Keratinocyte (primary cell): ENCODE results near the gene NOTUM. TPM values are rescaled to one million over a fixed set of nuclear protein-coding genes. Genes with fewer than 3 reads are reported as not detected.

Experiments
- DNase-seq: peaks from one replicate; pipeline ENCODE4 v3.0.0-alpha.2; 2011; ENCODE audit warnings: low read depth, missing footprints, low spot score
- FAIRE-seq: peaks from 2 replicates; lab custom pipeline; 2011; peaks lifted over from hg19 to GRCh38; lab: Jason Lieb, UNC
- H2AFZ ChIP-seq: 2 replicates; pipeline ENCODE4 v1.6.0; 2012; ENCODE audit warnings: low read length, control low read depth, inconsistent platforms; ENCODE audit not compliant: control insufficient read depth
- H3K27ac ChIP-seq: 2 replicates; pipeline ENCODE4 v1.5.1; 2011; ENCODE audit warnings: low read length; ENCODE audit not compliant: control insufficient read depth, insufficient read depth
- H3K27me3 ChIP-seq: 3 replicates; pipeline ENCODE4 v1.6.0; 2011; ENCODE audit warnings: low read length; ENCODE audit not compliant: control insufficient read depth, insufficient read depth; ENCODE audit errors: extremely low read depth
- H3K36me3 ChIP-seq, 2 experiments: 2 replicates in 1 of 2; 3 replicates in 1 of 2; pipeline ENCODE4 v1.5.1; 2011; ENCODE audit warnings: low read length in 2 of 2, mild to moderate bottlenecking in 1 of 2; ENCODE audit not compliant: control insufficient read depth in 2 of 2, insufficient read depth in 2 of 2; ENCODE audit errors: extremely low read depth in 1 of 2
- H3K4me1 ChIP-seq: 3 replicates; pipeline ENCODE4 v1.5.1; 2011; ENCODE audit warnings: low read length; ENCODE audit not compliant: control insufficient read depth, insufficient read depth; ENCODE audit errors: extremely low read depth
- H3K4me2 ChIP-seq: 3 replicates; pipeline ENCODE4 v1.6.0; 2011; ENCODE audit warnings: low read depth, low read length; ENCODE audit not compliant: control insufficient read depth, insufficient read depth; ENCODE audit errors: extremely low read depth
- H3K4me3 ChIP-seq, 3 experiments: fragments of 200-600 bp in 1 of 3; sonication (generic) in 1 of 3; 2 replicates in 2 of 3; 3 replicates in 1 of 3; pipeline ENCODE4 v1.5.1; 2011 to 2016; ENCODE audit warnings: low read length in 3 of 3, mild to moderate bottlenecking in 3 of 3, control low read depth in 2 of 3, inconsistent platforms in 1 of 3, low read depth in 1 of 3, mixed read lengths in 1 of 3, mixed run types in 1 of 3, moderate library complexity in 1 of 3; ENCODE audit not compliant: control insufficient read depth in 2 of 3, insufficient read depth in 2 of 3; ENCODE audit errors: extremely low read depth in 1 of 3
- H3K79me2 ChIP-seq: 2 replicates; pipeline ENCODE4 v1.6.0; 2012; ENCODE audit warnings: low read length; ENCODE audit not compliant: control insufficient read depth, insufficient read depth
- H3K9ac ChIP-seq: 3 replicates; pipeline ENCODE4 v1.6.0; 2011; ENCODE audit warnings: low read length; ENCODE audit not compliant: control insufficient read depth, insufficient read depth; ENCODE audit errors: extremely low read depth
- H3K9me1 ChIP-seq: 3 replicates; pipeline ENCODE4 v1.6.0; 2011; ENCODE audit warnings: low read length; ENCODE audit not compliant: control insufficient read depth, insufficient read depth; ENCODE audit errors: extremely low read depth
- H3K9me3 ChIP-seq: 2 replicates; pipeline ENCODE4 v1.5.1; 2012; ENCODE audit warnings: low read depth, low read length; ENCODE audit not compliant: control insufficient read depth
- H4K20me1 ChIP-seq: 3 replicates; pipeline ENCODE4 v1.6.0; 2011; ENCODE audit warnings: low read length; ENCODE audit not compliant: control insufficient read depth, insufficient read depth; ENCODE audit errors: extremely low read depth
- CTCF ChIP-seq, 3 experiments: IDR thresholded peaks in 1 of 3; conservative IDR thresholded peaks in 1 of 3; optimal IDR thresholded peaks in 1 of 3; 2 replicates in 2 of 3; 3 replicates in 1 of 3; pipeline versions ENCODE3 to v1.5.1; 2011; ENCODE audit warnings: low read length in 3 of 3, mild to moderate bottlenecking in 3 of 3, moderate library complexity in 2 of 3, control low read depth in 1 of 3, inconsistent platforms in 1 of 3; ENCODE audit not compliant: insufficient read depth in 2 of 3; ENCODE audit errors: extremely low read depth in 1 of 3
- EZH2 ChIP-seq: IDR thresholded peaks from one replicate; pipeline ENCODE4 v1.6.1; 2012; ENCODE audit warnings: inconsistent platforms, mild to moderate bottlenecking, low read length, moderate library complexity
- dilution Hi-C: fragments of 300-500 bp; cut with MboI; formaldehyde crosslinking; loops from one replicate; pipeline ENCODE4 v1.7.0; 2020; ENCODE audit warnings: low sequenced_read_pairs; ENCODE audit not compliant: extremely low pct_ligation_motif_present
- polyA plus RNA-seq, 5 experiments: library from polyadenylated mRNA; depleted of rRNA in 3 of 5; stranded (reverse) in 3 of 5; stranded (forward) in 1 of 5; unstranded in 1 of 5; fragments of >200 nt; gene quantifications; 1 replicate in 1 of 5; 2 replicates in 3 of 5; 3 replicates in 1 of 5; pipeline versions ENCODE4 v1.2.1 to v1.2.3, GENCODE V29; 2011 to 2012; ENCODE audit warnings: missing spikeins in 2 of 5, low read depth in 1 of 5, low replicate concordance in 1 of 5

Gene NOTUM
- polyA plus RNA-seq, 1 donor (not counting 4 experiments of a cell fraction or from before 2014, with no cell fraction given), result not detected

GRCh38 chr17:81930142-81931125, 30.6 kb downstream of the NOTUM start:
- Histone ChIP-seq H4K20me1 (no peaks in the 10 kb centered on the region), H3K4me2 (no peak overlapping the region), H3K4me3 (no peak overlapping the region), H2AFZ (no peak overlapping the region), H3K27ac (no peak overlapping the region), H3K9me1 (no peaks in the 10 kb centered on the region), H3K9ac (no peak overlapping the region), H3K79me2 (peaks cover 16% of the 10 kb centered on the region), H3K4me1 (peaks cover 14% of the 10 kb centered on the region), H3K27me3 (no peaks in the 10 kb centered on the region), H3K36me3 (peaks cover 0 to 2% of the 10 kb centered on the region in 2 experiments), H3K9me3 (no peaks in the 10 kb centered on the region)
- dilution Hi-C loops, result no loop called here
- no peak for DNase-seq
- FAIRE-seq, result no peak
- TF ChIP-seq EZH2 (no peak), CTCF (optimal IDR thresholded peaks at IDR 0.05 in 1 of 3, IDR thresholded peaks at IDR 0.05 in 1 of 3, conservative IDR thresholded peaks at IDR 0.05 in 1 of 3; ENCODE audit: extremely low read depth in 1 of 3, insufficient read depth in 2 of 3, low read length in 3 of 3) (no peak)

GRCh38 chr17:81929253-81930141, 31.5 kb downstream of the NOTUM start:
- Histone ChIP-seq H3K4me3 (no peak overlapping the region), H3K79me2 (peaks cover 25% of the 10 kb centered on the region), H3K9me1 (no peaks in the 10 kb centered on the region), H3K9ac (no peak overlapping the region), H3K27me3 (no peaks in the 10 kb centered on the region), H3K4me2 (no peak overlapping the region), H3K9me3 (no peaks in the 10 kb centered on the region), H3K36me3 (peaks cover 0 to 2% of the 10 kb centered on the region in 2 experiments), H3K4me1 (peaks cover 20% of the 10 kb centered on the region), H4K20me1 (no peaks in the 10 kb centered on the region), H3K27ac (no peak overlapping the region), H2AFZ (no peak overlapping the region)
- FAIRE-seq (no peak), DNase-seq (no peak)
- dilution Hi-C loops, result no loop called here
- TF ChIP-seq CTCF (optimal IDR thresholded peaks at IDR 0.05 in 1 of 3, IDR thresholded peaks at IDR 0.05 in 1 of 3, conservative IDR thresholded peaks at IDR 0.05 in 1 of 3; ENCODE audit: extremely low read depth in 1 of 3, insufficient read depth in 2 of 3, low read length in 3 of 3) (no peak), EZH2 (no peak)
